Measurements from ENCODE around the gene THYN1. TPM values are rescaled to one million over a fixed set of nuclear protein-coding genes. Genes with fewer than 3 reads are reported as not detected.

The THYN1 gene
- total RNA-seq, 1 donor from 2014 or later = 34.2 TPM

DNA sequence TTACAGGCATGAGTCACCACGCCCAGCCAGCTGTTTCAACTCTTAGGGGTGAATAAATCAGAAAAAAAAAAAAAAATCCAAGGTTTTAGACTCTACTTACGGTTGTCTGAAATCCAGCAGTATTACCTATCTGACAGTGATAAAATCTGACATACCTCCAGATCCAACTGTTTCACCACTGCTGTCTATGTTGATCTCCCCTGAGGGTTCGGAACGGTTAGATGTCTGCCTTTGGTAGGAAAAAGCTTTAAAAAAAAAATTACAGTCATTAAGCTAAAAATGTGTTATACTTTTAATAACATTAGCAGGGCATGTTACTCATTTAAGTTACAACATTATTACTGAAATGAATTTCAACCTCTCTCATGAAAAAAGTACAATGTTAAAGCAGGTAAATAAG lies 50.5 kb downstream of the THYN1 start:
- H3K9me3 Mint-ChIP-seq = no peaks in the 10 kb centered on the region
- H3K4me1 Mint-ChIP-seq = no peaks in the 10 kb centered on the region
- no peak overlapping the region for H3K27ac Mint-ChIP-seq
- H3K4me3 Mint-ChIP-seq = no peak overlapping the region
- peaks cover 45% of the 10 kb centered on the region for H3K36me3 Mint-ChIP-seq
- H3K27me3 Mint-ChIP-seq (ENCODE audit: low read depth) = no peaks in the 10 kb centered on the region
- TF ChIP-seq CTCF (IDR thresholded peaks at IDR 0.05; ENCODE audit: unreplicated experiment) = no peak
- no peak for DNase-seq (ENCODE audit: low spot score in 2 of 2, unreplicated experiment in 2 of 2)

DNA sequence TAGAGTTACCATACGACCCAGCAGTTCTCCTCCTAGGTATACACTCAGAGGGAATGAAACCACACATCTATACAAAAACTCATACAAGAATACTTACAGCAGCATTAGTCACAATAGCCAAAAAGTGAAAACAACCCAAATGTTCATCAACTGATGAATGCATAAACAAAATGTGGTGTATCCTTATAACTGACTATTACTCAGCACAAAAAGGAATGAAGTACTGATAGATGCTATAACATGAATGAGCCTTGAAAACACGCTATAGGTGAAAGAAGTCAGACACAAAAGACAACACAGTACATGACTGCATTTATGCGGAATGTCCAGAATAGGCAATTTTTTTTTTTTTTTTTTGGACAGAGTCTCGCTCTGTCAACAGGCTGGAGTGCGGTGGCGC lies 52.5 kb downstream of the THYN1 start:
- Mint-ChIP-seq H3K4me1 (no peaks in the 10 kb centered on the region), H3K4me3 (no peak overlapping the region), H3K36me3 (peaks cover 47% of the 10 kb centered on the region), H3K9me3 (no peaks in the 10 kb centered on the region), H3K27ac (no peak overlapping the region), H3K27me3 (ENCODE audit: low read depth) (no peaks in the 10 kb centered on the region)
- no peak for DNase-seq (ENCODE audit: low spot score in 2 of 2, unreplicated experiment in 2 of 2)
- no peak for TF ChIP-seq CTCF (IDR thresholded peaks at IDR 0.05; ENCODE audit: unreplicated experiment)

GRCh38 chr11:134199531-134199930 lies 53.6 kb downstream of the THYN1 start:
- no peak for DNase-seq (ENCODE audit: low spot score in 2 of 2, unreplicated experiment in 2 of 2)
- Mint-ChIP-seq H3K27me3 (ENCODE audit: low read depth) (no peaks in the 10 kb centered on the region), H3K4me3 (no peak overlapping the region), H3K36me3 (peaks cover 45% of the 10 kb centered on the region), H3K4me1 (no peaks in the 10 kb centered on the region), H3K9me3 (no peaks in the 10 kb centered on the region), H3K27ac (no peak overlapping the region)
- TF ChIP-seq CTCF (IDR thresholded peaks at IDR 0.05; ENCODE audit: unreplicated experiment) = no peak

Other genes with a start within 250 kb of the THYN1 start
- 36.2 to 39.3 TPM (median 37.6 TPM) in 3 replicates for gene JAM3, start 184.3 kb downstream of the THYN1 start, total RNA-seq
- 25.4 to 30.9 TPM (median 30.0 TPM) in 3 replicates for gene NCAPD3, start 29.4 kb downstream of the THYN1 start, total RNA-seq
- gene VPS26B, start 28.7 kb downstream of the THYN1 start, total RNA-seq = 42.4 to 47.8 TPM (median 43.9 TPM) in 3 replicates
- gene ACAD8, start 216 bp upstream of the THYN1 start, total RNA-seq = 23.1 to 24.4 TPM (median 23.1 TPM) in 3 replicates
- gene GLB1L3, start 23.0 kb upstream of the THYN1 start, total RNA-seq = not detected in 3 replicates
- 8.9 to 9.9 TPM (median 9.5 TPM) in 3 replicates for gene GLB1L2, start 78.6 kb upstream of the THYN1 start, total RNA-seq
- 1.4 to 1.5 TPM (median 1.5 TPM) in 3 replicates for gene B3GAT1, start 158.9 kb upstream of the THYN1 start, total RNA-seq